ENCODE data around the gene PIP5KL1.

PIP5KL1 gene

DNA sequence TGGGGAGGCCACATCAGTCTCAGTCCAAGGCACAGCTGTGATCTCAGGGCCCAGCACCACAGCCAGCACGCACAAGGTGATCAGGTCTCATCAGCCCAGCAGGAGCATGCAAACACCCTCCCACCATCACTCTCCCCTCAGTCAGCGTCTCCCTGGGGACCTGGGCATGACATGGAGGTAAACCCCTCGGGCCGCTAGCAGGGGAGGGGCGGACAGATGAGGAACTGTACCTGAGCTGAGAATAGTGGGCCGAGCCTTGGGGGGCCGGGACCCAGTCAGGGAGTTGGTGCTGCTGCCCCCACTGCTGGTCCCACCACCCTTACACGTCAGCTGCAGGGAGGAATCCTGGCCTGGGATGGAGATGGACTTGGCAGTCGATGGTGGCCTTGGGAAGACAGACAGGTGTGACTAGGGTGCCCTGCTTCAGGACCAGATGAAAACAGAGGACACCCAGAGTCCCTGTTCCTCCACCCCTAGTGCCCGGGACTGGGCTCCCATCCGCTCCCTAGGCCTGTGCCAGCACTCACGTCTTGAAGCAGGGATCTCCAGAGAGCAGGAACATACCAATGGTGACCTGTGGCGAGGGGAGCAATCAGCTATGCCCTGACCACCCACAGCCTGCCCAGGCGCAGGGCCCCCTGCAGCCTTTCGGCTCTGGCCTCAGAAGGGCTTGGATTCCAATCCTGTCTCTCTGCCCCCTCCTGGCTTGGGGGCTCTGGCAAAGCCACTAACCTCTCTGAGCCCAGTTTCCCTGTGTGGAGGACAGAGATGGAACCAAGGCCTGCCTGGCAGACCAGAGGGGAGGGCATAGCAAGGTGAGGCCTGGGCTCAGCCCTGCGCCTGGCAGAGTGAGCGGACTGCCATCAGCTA, 17.5 kb upstream of the PIP5KL1 start:
- no peak for DNase-seq

DNA sequence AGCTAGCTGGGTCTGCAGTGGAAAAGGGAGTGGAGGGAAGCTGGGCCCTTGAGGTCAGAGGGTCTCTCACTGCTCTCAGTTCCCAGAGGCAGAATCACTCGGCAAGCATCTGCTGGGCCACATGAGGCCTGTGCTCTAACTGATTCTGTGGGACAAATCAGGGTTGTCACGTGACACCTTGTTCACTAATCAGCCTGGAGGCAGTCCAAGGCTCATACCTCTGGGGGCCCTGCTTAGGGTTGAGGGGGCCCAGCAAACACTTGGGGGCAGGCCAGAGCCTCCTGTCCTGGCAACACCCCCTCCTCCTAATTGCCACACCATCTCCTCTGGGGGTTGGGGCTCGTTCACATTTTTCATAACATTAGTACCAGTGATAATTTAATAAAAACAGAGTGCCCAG, 16.2 kb upstream of the PIP5KL1 start:
- no peak for DNase-seq

GRCh38 chr9:127945942-127946341, 15.4 kb upstream of the PIP5KL1 start:
- no peak for DNase-seq

- DNase-seq, result no peak
Measured at GRCh38 chr9:127945338-127945737, 14.8 kb upstream of the PIP5KL1 start.

DNA sequence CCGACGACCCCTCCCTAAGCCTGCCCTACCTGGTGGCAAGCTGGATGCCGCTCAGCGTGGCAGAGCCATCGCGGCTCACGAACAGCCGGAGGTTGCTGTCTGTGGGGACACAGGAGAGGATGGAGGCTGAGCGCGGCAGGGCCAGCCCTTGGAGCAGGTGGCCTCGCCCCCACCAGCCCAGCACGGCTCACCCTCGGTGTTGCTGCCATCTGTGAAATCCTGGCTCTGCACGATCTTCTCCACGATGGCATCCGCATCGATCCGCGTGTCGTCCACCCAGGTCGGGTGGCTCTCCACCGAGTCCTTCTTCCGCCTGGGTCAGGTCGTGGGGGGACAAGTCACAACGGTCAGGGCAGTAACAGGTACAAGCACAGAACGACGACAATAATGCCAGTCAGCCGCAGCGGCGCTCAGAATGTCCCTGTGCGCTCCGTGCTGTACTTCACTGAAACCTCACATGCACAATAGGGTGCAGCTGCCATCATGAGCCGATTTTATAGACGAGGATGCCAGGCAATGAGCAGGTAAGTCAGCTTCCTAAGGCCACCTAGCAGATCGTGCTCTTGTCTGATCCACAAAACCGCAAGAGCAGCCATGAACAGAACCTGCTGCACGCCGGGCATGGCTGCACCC, 14.1 kb upstream of the PIP5KL1 start:
- DNase-seq, result no peak

GRCh38 chr9:127943731-127944144, 13.2 kb upstream of the PIP5KL1 start:
- DNase-seq, result peak; percentile 83

- peak; percentile 9 for DNase-seq
Measured at GRCh38 chr9:127943011-127943662, 12.6 kb upstream of the PIP5KL1 start.

GRCh38 chr9:127942216-127943010, 11.8 kb upstream of the PIP5KL1 start:
- peak; percentile 60 for DNase-seq

DNA sequence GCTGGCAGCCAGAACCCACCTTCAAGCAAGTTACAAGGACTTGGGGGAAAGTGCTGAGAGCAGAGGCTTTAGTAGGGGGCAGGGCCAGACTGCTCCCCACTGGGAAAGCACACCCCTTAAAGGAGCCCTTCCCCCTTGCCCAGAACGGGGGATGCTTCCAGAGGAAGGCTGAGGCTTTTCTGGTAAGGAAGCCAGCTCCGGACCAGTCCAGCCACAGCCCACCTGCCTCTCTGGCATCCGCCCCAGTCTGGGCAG, 11.3 kb upstream of the PIP5KL1 start:
- no peak for DNase-seq

- peak; percentile 9 for DNase-seq
Measured at GRCh38 chr9:127941062-127941960, 10.7 kb upstream of the PIP5KL1 start.

- DNase-seq, result no peak
Measured at GRCh38 chr9:127940593-127940992, 10.0 kb upstream of the PIP5KL1 start.

- DNase-seq, result peak; percentile 59
Measured at GRCh38 chr9:127938298-127938690, 7.7 kb upstream of the PIP5KL1 start.

DNA sequence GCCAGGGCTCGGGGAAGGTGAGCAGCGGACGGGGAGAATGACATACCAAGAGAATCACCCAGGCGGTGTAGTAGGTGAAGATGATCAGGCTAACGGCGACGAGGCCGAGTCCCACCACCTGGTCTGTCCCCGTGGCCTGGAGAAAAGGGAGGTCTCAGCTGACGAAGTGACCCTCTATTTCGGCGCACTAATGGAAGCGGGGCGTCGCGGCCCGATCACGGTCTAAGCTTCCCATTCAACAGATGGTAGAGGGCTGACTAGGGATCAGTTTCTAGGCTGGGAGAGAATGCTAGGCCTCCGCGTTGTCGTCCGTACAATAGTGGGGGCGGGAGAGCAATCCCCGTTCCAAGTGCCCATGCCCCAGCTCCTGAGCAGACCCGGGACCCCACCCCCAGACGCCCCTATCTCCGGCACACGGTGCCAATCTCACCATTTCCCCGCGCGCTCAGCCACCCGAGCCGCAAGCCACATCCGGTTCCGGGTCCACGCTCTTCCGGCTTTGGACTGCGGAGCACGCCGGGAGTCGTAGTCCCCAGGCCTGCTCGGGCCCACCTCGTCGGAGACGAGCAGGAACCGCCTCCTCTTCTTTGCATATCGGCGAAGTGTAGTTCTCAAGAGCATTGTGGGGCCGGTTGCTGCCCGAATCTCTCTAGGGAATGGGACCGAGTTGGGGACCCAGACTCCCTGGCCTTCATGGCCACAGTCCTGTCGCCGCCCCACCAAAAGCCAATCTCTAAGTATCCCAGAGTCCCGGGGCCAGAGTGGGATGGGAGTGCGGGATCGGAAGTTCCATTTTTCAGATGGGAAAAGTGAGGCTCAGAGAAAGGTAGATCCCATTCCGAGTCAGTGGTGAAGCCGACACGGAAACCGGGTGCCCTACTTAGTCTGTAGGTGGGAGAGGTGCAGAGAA, 7.1 kb upstream of the PIP5KL1 start, which contains the start of gene DPM2:
TSS of gene DPM2 (minus strand) at position 467 of the 910 bp plus-strand sequence. CDS start at position 433, 34 bp downstream.
- DNase-seq, result peak; percentile 91

GRCh38 chr9:127937056-127937387, 6.4 kb upstream of the PIP5KL1 start:
- DNase-seq, result no peak

- no peak for DNase-seq
Measured at GRCh38 chr9:127936347-127936852, 5.8 kb upstream of the PIP5KL1 start.

DNA sequence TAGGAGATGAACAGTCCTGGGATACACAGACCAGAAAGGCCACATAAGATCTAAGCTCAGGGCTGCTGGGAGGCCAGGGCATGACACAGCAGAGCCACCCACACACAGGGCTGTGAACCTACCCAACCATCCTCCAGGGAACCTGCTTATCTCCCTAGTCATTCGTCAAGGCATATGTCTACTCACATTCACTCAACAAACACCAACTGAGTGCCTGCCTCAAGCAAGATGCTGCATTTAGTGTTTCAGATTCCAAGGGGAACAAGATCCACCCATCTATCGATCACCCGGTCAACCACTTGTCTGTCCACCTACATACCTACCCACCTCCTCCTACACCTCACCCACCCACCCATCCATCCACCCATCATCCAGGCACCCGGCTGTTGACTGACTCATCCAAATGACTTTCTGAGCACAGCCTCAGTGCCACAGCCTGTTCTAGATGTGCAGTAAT, 5.2 kb upstream of the PIP5KL1 start:
- peak; percentile 14 for DNase-seq

DNA sequence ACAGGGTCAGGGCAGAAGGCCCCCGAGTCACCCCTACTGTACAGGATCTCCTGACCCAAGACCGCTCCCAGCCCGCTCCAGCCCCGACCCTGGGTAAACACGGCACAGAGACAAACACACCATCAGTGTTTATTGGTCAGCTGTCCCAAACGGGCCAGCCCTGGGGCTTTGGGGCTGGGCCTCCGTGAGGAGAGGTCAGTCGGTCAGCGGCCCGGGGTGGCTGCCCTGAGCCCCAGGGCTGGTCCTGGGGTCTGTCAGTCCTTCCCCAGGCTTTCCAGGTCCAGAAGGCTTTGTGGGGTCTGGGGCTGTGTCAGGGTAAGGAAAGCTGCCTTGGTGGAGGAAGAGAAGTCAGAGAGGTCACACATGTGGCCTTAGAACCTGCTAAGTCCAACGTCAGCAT, 4.4 kb upstream of the PIP5KL1 start:
- DNase-seq, result no peak

- no peak for DNase-seq
Measured at GRCh38 chr9:127934248-127934647, 3.7 kb upstream of the PIP5KL1 start.

DNA sequence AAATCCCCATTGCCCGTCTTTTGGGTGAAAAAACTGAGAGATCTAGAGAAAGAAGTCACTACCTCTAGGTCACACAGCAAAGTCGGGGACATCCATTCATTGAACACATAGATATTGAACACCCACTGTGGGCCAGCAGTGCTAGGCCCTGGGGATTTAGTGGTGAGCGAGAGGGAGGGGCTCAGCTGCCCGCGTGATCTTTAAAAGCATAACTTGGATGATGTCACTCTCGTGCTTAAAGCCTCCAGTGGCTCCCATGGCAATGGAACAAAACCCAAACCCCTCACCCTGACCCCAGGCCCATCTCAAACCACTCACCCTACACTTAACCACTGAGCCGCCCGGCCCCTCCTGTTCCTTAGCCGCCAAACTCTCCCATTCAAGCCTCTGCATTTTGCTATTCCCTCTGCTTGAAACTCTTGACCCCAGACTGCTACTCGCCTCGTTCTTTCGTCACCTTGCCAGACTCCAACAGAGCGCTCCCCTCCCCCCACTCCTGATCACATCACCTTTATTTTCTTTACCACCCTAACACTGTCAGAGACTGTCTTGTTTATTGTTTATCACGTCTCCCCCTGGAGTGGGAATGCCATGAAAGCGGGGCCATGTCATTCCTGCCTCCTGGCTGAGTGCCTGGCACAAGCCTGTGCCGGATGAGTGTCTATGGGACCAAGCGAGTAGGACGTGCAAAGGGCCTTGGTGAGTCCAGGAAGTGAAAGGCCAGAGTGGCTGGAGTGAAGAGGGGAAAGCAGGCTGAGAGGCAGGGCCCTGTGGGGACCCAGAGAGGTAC, 710 bp upstream of the PIP5KL1 start:
- DNase-seq, result peak; percentile 15

DNA sequence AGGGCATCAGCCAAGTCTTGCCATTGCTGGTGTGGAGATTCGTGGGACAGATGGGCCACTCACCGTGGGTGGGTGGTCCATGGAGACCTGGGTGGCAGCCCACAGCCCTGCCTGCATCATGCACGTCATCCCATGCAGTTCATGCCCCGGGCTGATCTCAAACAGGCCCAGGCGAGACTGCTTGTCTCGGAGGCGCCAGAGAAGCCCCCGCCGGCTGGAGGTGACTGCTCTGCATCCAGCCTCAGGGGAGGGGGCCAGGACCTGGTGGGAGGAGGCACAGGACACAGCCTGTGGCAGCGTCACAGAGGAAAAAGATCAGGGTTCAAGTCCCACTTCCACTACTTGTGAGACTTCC, 975 bp downstream of the PIP5KL1 start:
- no peak for DNase-seq
